T-helper 9 cell (primary cell): ENCODE data around the gene TAP1.
"Not testable (repeated sequence)": the region's sequence is repeated elsewhere in the genome, so short reads cannot be mapped to it uniquely, and the experiment has no call there.

Experiments used
- DNase-seq: peaks from one replicate; pipeline ENCODE4 v3.0.0-alpha.2; 2020

The TAP1 gene

GRCh38 chr6:32839356-32839755 lies 14.1 kb downstream of the TAP1 start:
- no peak for DNase-seq

GRCh38 chr6:32838114-32838958 lies 15.2 kb downstream of the TAP1 start, which contains the start of gene TAP2:
Gene TAP2 (minus strand): TSS chr6:32838739. CDS start chr6:32838233, 506 bp downstream.
- DNase-seq = peak; percentile 99

GRCh38 chr6:32837651-32838113 lies 15.8 kb downstream of the TAP1 start:
- no peak for DNase-seq

- no peak for DNase-seq
These were observed 16.6 kb downstream of the TAP1 start for GRCh38 chr6:32836873-32837272.

- DNase-seq = no peak
These were observed 18.2 kb downstream of the TAP1 start for GRCh38 chr6:32835167-32835893.

GRCh38 chr6:32833664-32834063 lies 19.8 kb downstream of the TAP1 start:
- DNase-seq = no peak

GRCh38 chr6:32832535-32832934 lies 21.0 kb downstream of the TAP1 start:
- no peak for DNase-seq

GRCh38 chr6:32830936-32831335 lies 22.6 kb downstream of the TAP1 start:
- no peak for DNase-seq

- no peak for DNase-seq
These were observed 23.5 kb downstream of the TAP1 start for GRCh38 chr6:32830017-32830416.

GRCh38 chr6:32829495-32829894 lies 24.0 kb downstream of the TAP1 start:
- no peak for DNase-seq

- DNase-seq = no peak
These were observed 26.5 kb downstream of the TAP1 start for GRCh38 chr6:32827025-32827424.

- DNase-seq = no peak
These were observed 27.5 kb downstream of the TAP1 start for GRCh38 chr6:32825966-32826365.

GRCh38 chr6:32819729-32820128 lies 33.8 kb downstream of the TAP1 start:
- DNase-seq = no peak

- DNase-seq = no peak
These were observed 34.6 kb downstream of the TAP1 start for GRCh38 chr6:32818867-32819266.

GRCh38 chr6:32816746-32817204 lies 36.7 kb downstream of the TAP1 start, which contains the start of gene HLA-DOB:
Gene HLA-DOB (minus strand): TSS chr6:32817002. CDS start chr6:32816951, 51 bp downstream.
- DNase-seq = no peak

- no peak for DNase-seq
These were observed 37.5 kb downstream of the TAP1 start for GRCh38 chr6:32815996-32816395.

- no peak for DNase-seq
These were observed 38.4 kb downstream of the TAP1 start for GRCh38 chr6:32815115-32815514.

- no peak for DNase-seq
These were observed 39.4 kb downstream of the TAP1 start for GRCh38 chr6:32814145-32814544.

- DNase-seq = no peak
These were observed 44.3 kb downstream of the TAP1 start for GRCh38 chr6:32809171-32809570.

GRCh38 chr6:32807020-32807580 lies 46.4 kb downstream of the TAP1 start:
- no peak for DNase-seq

GRCh38 chr6:32805404-32805803 lies 48.1 kb downstream of the TAP1 start:
- not testable (repeated sequence) for DNase-seq

GRCh38 chr6:32803416-32803815 lies 50.1 kb downstream of the TAP1 start:
- DNase-seq = no peak

- no peak for DNase-seq
These were observed 53.8 kb downstream of the TAP1 start for GRCh38 chr6:32799740-32800139.
